Activated CD4-positive, CD25-positive, alpha-beta regulatory T cell treated with anti-CD3 and anti-CD28 coated beads, Interleukin-2, amount 50 U/mL, for 16 hours (primary cell): ENCODE data around the gene IFNL4.
"Not testable (repeated sequence)": the region's sequence is repeated elsewhere in the genome, so short reads cannot be mapped to it uniquely, and the experiment has no call there.

ENCODE experiments used
- DNase-seq: peaks from one replicate; pipeline ENCODE4 v3.0.0-alpha.2; 2020; ENCODE audit warnings: low read depth, low spot score

The IFNL4 gene

DNA sequence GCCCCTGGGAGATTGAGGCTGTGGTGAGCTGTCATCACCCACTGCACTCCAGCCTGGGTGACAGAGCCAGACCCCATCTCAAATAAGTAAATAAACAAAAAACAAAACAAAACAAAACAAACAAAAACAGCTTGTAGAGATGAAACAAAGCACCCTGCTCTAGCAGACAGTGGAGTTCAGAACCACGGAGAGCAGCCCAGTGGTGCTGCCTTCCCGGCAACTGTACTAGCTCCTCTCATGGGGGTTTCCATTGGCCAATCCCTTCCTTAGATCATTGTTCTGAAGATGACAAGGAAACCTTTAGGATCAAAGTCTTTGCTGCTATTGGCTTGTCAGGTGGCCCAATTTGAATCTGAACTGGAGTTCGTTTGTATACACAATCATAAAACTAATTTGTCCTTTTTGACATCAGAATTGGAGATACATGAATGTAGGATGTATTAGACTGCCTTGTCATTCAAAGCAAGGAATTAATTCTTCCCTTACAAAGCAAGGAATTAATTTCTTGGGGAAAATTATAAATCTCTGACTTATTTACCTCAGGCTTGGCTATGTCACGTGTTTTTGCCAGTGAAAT is 24.9 kb downstream of the IFNL4 start:
- DNase-seq, result no peak

DNA sequence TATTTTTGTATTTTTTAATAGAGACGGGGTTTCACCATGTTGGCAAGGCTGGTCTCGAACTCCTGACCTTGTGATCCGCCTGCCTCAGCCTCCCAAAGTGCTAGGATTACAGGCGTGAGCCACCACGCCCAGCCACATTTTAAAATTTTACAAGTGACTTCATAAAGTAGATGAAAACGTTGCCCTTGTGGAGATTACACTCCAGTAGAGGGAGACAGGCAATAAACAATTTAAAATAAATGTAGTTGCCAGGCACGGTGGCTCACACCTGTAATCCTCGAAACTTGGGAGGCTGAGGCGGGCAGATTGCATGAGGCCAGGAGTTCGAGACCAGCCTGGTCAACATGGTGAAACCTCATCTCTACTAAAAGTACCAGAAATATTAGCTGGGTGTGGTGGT is 29.5 kb downstream of the IFNL4 start:
- DNase-seq, result not testable (repeated sequence)

DNA sequence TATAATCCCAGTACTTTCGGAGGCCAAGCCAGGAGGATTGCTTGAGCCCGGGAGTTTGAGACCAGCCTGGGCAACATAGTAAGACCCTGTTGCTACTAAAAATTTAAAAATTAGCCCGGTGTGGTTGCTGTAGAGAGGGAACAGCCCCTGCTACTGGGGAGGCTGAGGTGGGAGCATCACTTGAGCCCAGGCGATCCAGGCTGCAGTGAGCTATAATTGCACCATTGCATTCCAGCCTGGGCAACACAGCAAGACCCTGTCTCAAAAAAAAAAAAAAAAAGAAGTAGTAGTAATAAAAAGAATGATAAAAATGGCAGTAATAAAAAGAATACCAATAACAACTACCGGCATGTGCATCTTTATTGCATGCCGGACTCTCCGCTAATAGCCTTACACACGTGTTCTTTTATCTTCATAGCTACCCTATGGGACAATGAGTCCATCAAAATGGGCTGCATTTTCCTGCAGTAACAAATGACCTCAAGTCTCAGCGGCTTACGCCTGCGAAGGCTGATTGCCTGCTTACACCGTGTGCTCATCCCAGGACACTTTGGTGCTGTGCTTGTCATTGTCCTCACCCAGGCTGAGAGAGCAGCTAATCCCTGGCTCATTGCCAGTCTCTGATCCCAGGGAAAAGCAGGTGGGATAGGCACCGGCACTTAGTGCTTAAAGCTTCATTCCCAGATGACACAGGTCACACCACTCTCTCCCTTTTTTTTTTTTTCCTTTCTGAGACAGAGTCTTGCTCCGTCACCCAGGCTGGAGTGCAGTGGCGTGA is 30.2 kb downstream of the IFNL4 start:
- no peak for DNase-seq

DNA sequence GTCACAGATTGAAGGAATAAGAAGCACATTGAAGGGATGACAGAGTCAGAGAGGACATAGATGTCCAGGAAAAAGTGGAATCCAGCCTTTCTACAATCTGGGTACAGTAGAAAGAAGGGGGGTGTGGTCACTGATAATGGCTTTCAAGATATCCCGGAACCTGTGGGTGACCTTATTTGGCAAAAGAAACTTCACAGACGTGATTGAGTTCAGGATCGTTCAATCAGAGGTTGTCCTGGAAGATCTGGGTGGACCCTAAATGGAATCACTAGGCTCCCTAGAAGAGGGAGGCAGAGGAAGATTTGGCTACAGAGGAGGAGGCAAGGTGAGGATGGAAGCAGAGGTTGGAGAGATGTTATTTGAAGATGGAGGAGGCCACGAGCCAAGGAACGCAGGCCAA is 31.6 kb downstream of the IFNL4 start:
- no peak for DNase-seq

DNA sequence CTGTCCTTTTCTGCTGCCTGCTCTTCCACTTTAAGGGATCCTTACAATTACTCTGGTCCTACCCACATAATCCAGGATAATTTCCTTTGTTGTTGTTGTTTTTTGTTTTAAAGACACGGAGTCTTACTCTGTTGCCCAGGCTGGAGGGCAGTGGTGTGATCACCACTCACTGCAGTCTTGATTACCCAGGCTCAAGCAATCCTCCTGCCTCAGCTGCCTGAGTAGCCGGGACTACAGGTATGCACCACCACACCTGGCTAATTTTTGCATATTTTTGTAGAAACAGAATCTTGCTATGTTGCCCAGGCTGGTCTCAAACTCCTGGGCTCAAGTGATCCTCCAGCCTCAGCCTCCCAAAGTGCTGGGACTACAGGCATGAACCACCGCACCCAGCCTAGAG is 33.3 kb downstream of the IFNL4 start:
- DNase-seq, result not testable (repeated sequence)

DNA sequence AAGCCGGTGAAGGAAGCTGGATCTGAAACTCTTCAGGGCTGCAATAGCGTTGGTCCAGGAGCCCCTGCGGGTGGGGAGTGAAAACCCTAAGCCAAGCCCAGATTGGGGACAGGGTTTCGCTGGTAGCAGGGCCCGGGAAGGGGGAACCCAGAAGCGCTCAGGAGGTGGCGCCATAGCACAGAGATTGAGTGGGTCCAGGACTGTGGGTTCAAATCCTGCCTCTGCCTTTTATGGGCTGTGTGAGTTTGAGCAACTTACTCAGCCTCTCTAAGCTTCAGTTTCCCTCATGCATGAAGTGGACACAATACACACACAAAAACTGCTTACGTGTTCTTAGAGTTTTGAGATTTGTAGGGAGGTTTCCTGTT is 36.3 kb downstream of the IFNL4 start:
- peak; percentile 31 for DNase-seq

DNA sequence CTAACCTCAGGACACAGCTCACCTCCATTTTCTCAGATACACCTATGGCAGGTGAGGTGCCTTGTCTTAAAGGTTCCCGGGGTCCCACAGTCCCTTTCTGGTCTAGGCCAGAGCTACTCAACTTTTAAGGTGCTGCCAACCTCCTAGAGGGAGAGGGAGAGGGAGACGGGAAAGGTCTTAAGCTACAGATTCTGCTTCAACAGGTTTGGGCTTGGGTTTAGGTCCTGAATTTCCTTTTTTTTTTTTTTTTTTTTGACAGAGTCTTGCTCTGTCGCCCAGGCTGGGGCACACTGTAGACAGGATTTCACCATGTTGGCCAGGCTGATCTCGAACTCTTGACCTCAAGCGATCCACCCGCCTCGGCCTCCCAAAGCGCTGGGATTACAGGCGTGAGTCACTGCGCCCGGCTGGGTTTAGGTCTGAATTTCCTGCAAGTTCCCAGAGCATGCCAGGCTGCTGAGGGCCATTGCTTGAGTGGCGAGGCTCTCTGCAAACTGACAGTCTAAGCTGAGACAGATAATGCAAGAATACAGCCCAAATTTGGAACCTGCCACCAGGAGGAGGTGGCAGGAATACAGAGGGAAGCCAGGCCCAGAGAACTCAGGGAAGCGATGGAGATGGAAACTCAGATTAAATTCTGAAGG is 36.8 kb downstream of the IFNL4 start:
- DNase-seq, result no peak

DNA sequence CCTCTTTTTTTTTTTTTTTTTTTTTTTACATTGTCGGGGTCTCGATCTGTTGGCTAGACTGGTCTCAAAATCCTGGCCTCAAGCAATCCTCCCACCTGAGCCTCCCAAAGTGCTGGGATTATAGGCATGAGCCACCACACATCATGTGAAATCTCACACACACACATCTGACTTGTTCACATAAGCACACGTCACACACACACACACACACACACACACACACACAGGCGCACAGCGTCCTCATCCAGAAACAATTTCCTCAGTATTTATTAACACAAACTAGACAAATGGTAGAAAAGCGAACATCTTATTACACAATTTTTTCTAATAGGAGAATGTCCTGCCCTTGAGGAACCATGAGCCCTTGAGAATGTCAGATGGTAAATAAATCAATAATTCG is 39.5 kb downstream of the IFNL4 start:
- DNase-seq, result no peak

DNA sequence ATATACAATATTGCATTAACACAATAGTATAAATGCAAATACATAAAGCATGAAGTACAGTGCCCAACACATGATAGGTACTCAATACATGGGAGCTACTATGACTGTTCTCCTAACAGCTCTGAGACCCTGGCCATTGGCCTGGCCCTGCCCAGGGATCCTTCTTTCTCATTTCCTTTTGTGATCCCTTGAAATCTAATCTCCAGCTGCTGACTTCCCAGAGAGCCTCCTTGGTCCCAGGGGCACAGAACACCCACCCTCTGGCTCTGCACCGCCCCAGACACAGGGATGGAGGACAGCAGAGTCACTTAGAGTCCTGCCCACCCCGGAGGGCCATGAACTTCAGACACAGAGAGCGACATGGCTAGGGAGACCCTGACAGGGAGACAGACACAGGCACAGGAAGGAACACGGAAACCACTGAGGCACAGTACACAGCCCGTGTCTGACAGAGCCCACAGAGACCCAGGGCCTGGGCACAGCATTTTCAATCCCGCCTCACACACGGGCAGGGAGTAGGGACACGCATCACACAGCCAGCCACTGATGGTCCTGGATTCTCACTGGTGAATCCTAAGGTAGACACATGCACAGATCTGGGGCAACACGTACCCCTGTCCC is 40.4 kb downstream of the IFNL4 start:
- DNase-seq, result no peak

DNA sequence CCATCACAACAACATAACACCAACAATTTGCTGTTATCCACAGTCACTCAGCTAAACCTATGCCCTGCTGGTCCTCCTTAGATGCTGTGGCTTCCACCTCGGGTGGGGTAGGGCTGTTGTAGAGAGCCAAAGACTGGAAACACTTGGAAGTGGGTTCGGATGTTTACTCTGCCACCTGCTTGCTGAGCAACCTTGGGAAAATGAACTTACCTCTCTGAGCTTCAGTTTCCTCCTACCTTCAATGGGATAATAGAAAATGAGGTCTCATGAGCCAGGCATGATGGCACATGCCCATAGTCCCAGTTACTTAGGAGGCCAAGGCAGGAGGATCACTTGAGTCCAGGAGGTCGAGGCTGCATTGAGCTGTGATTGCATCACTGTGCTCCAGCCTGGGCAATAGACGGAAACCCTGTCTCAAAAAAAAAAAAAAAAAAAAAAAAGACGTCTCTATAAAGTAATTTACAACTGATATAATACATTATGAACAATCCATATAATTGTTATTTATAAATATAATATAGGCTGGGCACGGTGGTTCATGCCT is 41.3 kb downstream of the IFNL4 start:
- DNase-seq, result no peak

DNA sequence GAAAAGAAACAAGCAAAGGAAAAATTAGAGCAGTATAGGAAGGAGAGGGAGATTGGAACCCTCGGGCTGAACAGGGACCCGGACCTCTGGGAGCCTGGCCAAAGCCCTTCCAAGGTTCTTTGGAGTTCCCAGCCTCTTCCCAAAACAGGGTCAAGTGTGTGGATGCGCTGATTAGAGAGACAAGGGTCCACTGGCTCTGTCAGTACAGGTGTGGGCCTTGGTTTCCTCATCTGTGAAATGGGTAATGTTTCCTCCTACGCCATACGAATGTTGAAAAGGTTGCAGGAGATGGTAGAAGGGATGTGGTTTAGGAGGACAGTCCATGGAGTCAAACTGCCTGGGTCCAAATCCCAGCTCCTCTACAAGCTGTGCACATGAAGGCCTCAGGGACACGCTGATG is 42.5 kb downstream of the IFNL4 start:
- DNase-seq, result no peak

DNA sequence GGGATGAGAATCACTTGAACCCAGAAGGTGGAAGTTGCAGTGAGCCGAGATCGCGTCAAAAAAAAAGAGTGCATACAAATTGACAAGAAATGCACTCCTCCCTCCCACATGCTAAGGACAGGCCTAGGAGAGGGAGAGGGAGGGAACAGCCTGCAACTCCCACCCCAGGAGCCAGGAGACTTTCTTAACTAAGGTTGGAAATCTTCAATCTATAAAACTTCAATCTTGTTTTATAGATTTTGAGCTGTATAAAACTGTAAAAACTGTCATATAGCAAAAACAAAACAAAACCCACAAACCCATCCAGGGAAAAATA is 43.2 kb downstream of the IFNL4 start:
- DNase-seq, result no peak

DNA sequence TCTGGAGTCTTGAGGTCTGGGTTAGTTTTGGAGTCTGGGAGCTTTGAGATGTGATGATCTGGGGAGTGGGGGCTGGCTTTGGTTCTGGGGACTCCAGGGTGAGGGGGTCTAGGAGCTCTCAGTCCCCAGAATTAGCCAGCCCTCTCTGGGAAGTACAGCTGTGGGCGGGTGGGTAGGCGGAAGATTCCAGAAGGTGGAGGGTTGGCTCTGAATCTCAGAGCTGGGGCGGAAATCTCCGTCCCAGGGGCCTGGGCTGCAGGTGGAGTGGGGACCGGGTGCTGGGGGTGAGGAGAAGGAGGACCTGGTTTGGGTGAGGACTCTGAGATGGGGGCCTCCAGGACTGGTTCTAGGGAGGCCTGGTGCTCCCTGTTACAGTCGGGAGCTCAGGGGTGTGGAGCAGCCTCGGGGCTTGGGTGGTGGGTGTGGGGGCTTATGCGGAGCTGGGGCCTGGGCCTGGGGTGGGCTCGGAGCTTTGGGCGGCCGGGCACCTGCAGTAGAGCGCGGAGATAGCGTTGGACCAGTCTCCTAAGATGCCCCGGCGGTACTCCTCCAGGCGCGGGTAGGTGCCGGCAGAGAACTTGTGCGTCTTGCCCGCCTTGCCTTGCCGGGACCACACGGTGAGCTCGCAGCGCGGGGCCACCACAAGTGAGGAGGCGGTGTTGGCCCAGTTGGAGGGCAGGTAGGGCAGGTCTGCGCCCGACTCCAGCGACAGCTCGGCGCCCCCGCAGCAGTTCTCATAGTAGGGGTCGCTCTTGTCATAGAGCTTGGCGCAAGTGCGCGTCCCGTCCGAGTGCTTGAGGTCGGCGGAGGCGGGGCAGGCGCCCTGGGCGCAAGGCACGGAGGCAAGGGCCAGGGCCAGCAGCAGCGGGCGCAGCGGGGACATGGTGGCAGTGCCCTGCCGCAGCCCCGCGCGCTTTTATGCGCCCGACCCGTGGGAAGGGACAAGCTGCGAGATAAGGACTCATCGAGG is 45.0 kb downstream of the IFNL4 start, which contains the start of gene SYCN:
Gene SYCN (minus strand): TSS at position 892 of the 970 bp plus-strand sequence. CDS start 9 bp downstream, at position 883.
- DNase-seq, result no peak

DNA sequence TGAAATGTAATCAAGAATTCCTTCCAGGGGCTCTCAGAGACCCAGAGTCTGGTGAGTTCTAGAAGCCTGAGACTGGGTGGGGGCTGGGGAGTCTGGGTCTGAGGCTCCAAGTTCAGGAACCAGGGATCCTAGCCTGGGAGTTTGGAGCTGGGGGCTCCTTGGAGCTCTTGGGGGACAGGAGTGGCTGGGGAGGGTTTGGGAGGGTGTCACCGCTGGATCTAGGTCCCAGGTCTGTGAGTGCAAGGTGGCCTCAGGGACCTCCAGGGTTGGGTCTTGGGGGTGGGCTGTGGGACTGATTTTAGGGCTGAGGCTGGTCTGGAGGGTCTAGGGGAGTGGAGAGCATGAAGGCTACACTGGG is 45.7 kb downstream of the IFNL4 start:
- no peak for DNase-seq

DNA sequence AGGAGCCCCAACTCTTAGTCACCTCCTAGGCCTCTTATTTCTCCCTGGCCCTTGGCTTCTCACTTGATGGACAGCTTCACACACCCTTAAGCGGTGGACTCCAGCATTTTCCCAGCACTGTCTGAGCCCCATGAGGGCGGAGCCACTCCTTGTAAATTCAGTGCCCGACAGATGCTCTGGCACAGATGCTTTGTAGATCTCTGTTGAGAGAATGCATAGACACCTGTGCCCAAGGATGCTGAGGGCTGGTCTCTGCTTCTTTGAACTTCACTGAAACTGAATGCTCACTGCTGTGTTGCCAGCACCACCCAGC is 47.9 kb downstream of the IFNL4 start:
- no peak for DNase-seq

DNA sequence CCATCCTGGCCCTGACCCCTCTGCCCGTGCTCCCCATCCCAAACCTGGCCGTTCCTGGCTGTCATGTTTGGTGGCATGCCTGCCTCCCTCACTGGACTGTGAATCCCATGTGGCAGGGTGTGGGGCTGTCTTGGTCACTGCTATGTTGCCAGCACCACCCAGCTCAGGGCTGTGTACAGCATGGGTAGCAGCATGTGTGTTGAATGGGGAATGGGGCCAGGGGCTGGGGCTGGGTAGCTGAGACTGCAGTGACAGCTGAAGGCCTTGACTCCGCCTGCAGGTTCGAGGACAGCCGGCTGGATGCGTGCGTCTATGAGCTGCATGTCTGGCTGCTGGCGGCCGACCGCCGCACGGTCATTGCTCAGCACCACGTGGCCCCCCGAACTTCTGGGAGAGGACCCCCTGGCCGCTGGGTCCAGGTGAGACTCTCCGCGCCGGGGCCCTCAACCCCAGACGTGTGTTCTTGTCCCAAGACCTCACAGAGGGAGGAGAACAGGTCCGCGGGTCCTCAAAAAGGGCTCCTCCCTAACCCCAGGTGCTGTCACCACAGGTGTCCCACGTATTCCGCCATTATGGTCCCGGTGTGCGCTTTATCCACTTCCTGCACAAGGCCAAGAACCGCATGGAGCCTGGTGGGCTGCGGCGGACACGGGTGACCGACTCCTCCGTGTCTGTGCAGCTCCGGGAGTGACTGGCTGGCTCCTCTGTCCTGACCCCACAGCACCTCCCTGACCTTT is 48.4 kb downstream of the IFNL4 start:
- DNase-seq, result no peak

DNA sequence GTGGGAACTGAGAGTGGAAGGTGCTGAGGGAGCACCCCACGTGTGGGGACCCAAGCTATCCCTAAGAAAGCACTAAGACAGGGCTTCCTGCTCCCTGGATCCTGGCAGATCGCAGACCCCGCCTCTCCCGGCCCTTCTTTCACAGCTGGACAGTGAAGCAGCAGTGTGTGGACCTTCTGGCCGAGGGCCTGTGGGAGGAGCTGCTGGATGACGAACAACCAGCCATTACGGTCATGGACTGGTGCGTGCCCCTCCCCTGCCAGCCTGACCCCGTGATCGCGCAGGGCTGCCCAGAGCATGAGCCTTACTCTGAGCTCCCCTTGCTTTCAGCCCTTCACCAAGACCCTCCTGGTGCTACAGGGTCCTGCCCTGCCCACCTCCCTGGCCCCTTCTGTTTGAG is 49.6 kb downstream of the IFNL4 start:
- no peak for DNase-seq

DNA sequence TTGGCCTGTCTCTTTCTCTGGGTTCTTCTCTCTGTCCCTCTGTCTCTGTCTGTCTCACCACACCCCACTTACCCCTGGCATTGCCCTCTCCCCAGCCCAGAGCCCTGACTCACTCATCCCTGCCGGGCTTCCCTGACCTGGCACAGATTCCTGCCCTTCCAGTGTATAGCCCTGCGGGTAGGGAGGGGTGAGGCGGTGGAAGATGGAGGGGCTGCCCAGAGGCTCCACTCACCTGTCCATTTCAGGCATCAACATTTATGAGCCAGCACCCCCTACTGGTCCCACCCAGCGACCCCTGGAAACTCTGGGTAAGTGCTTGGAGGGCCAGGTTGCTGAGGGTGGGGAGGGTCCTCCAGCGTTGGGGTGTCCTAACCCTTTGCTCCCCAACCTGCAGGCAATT is 50.8 kb downstream of the IFNL4 start:
- no peak for DNase-seq

DNA sequence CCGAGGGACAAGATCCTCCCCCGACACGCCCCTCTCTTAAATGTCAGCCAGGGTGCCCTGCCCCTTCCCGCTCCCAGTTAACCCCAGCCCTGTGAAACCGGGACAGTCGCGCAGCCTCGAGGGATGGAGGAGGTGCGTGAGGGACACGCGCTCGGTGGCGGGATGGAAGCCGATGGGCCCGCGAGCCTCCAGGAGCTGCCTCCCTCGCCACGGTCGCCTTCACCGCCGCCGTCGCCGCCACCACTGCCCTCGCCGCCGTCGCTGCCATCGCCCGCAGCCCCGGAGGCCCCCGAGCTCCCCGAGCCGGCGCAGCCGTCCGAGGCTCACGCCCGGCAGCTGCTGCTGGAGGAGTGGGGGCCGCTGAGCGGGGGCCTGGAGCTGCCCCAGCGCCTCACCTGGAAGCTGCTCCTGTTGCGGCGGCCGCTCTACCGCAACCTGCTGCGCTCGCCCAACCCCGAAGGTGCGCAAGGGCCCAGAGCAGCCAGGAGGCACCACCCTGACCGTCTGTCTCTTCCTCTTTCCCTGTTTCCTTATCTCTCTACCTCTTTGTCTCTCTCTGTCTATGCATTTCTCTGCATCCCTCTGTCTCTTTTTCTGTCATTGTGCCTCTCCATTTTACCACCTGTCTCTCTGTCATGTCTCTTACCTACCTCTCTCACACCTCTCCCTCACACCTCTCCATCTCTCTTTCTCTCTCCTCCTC is 51.6 kb downstream of the IFNL4 start, which contains the start of gene NCCRP1:
Gene NCCRP1 (plus strand): TSS at position 105 of the 703 bp plus-strand sequence. CDS start 19 bp downstream, at position 124.
- no peak for DNase-seq

DNA sequence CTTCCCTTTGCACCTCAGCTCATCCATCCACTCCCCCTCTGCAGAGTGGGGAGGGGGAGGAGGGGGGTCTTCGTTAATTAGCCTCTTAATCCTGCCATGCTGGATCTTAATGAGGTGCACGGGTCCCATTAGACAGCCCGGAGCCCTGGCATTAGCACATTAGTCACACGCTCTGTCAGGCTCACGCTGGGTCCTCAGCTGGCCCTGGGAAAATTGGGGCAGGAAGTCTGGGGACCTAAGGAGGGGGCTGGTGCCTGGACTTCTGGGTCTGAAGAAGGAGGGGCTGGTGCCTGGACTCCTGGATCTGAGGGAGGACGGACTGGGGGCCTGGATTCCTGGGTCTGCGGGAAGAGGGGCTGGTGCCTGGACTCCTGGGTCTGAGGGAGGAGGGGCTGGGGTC is 52.3 kb downstream of the IFNL4 start:
- no peak for DNase-seq
